HepG2 (cell line): ENCODE measurements around the gene ACTR1B. TPM values are rescaled to one million over a fixed set of nuclear protein-coding genes. Genes with fewer than 3 reads are reported as not detected.

ENCODE experiments used
- HMGXB4 ChIP-seq, 2 experiments: sonication (generic) in 1 of 2; formaldehyde crosslinking in 1 of 2; IDR thresholded peaks; 2 replicates each; pipeline versions ENCODE4 v1.4.0 to v1.6.1; 2018 to 2020; ENCODE audit warnings: missing genetic modification reagents in 2 of 2, borderline replicate concordance in 1 of 2, low read depth in 1 of 2, mild to moderate bottlenecking in 1 of 2, missing biosample characterization in 1 of 2
- HOXD1 ChIP-seq: sonication (generic); formaldehyde crosslinking; IDR thresholded peaks from 2 replicates; pipeline ENCODE4 v1.5.0; 2020; ENCODE audit warnings: missing genetic modification reagents
- IRX3 ChIP-seq: sonication (generic); formaldehyde crosslinking; IDR thresholded peaks from 2 replicates; pipeline ENCODE4 v1.8.1; 2023; ENCODE audit warnings: mild to moderate bottlenecking, low read depth, missing genetic modification reagents, borderline replicate concordance
- RARG ChIP-seq: sonication (generic); formaldehyde crosslinking; IDR thresholded peaks from 2 replicates; pipeline ENCODE4 v1.4.0; 2020; ENCODE audit warnings: low read depth, mild to moderate bottlenecking, missing genetic modification reagents
- REPIN1 ChIP-seq: sonication (generic); formaldehyde crosslinking; IDR thresholded peaks from 2 replicates; pipeline ENCODE4 v1.8.0; 2022; ENCODE audit warnings: missing genetic modification reagents, low read depth, mild to moderate bottlenecking, borderline replicate concordance
- SKI ChIP-seq: fragments of 450-650 bp; IDR thresholded peaks from one replicate; pipeline ENCODE4 v1.6.1; 2018; ENCODE audit warnings: mild to moderate bottlenecking; ENCODE audit not compliant: partially characterized antibody
- ZBTB34 ChIP-seq: sonication (generic); formaldehyde crosslinking; IDR thresholded peaks from 2 replicates; pipeline ENCODE4 v1.8.0; 2022; ENCODE audit warnings: mild to moderate bottlenecking, missing genetic modification reagents
- ZBTB49 ChIP-seq: sonication (generic); formaldehyde crosslinking; IDR thresholded peaks from 2 replicates; pipeline ENCODE4 v1.4.0; 2020; ENCODE audit warnings: missing genetic modification reagents, borderline replicate concordance
- ZFP82 ChIP-seq: sonication (generic); formaldehyde crosslinking; IDR thresholded peaks from 2 replicates; pipeline ENCODE4 v1.5.1; 2020; ENCODE audit warnings: mild to moderate bottlenecking, missing genetic modification reagents, borderline replicate concordance
- ZNF101 ChIP-seq: sonication (generic); formaldehyde crosslinking; IDR thresholded peaks from 2 replicates; pipeline ENCODE4 v1.4.0; 2020; ENCODE audit warnings: mild to moderate bottlenecking, low read depth, missing genetic modification reagents, borderline replicate concordance
- ZNF12 ChIP-seq: sonication (generic); formaldehyde crosslinking; IDR thresholded peaks from 2 replicates; pipeline ENCODE4 v1.5.0; 2020; ENCODE audit warnings: missing genetic modification reagents
- ZNF281 ChIP-seq: sonication (generic); formaldehyde crosslinking; IDR thresholded peaks from 2 replicates; pipeline ENCODE4 v1.4.0; 2020; ENCODE audit warnings: missing genetic modification reagents, borderline replicate concordance
- ZNF30 ChIP-seq: sonication (generic); formaldehyde crosslinking; IDR thresholded peaks from 2 replicates; pipeline ENCODE4 v1.5.0; 2020; ENCODE audit warnings: mild to moderate bottlenecking, missing genetic modification reagents
- ZNF567 ChIP-seq: sonication (generic); formaldehyde crosslinking; IDR thresholded peaks from 2 replicates; pipeline ENCODE4 v1.8.1; 2023; ENCODE audit warnings: mild to moderate bottlenecking, missing genetic modification reagents, borderline replicate concordance
- ZNF639 ChIP-seq: conservative IDR thresholded peaks from 2 replicates; pipeline ENCODE4 v1.6.1; 2018; ENCODE audit warnings: missing genetic modification reagents
- ZNF674 ChIP-seq: sonication (generic); formaldehyde crosslinking; IDR thresholded peaks from 2 replicates; pipeline ENCODE4 v1.5.0; 2020; ENCODE audit warnings: low read depth, mild to moderate bottlenecking, missing genetic modification reagents
- ZSCAN20 ChIP-seq: sonication (generic); formaldehyde crosslinking; IDR thresholded peaks from 2 replicates; pipeline ENCODE4 v1.4.0; 2020; ENCODE audit warnings: missing genetic modification reagents, mild to moderate bottlenecking, borderline replicate concordance
- polyA plus RNA-seq, 8 experiments: library from polyadenylated mRNA; depleted of rRNA in 3 of 8; stranded (reverse) in 7 of 8; unstranded in 1 of 8; fragments of >200 nt; fragmentation: Illumina TruSeq in 4 of 8; extraction: Trizol in 4 of 8; gene quantifications; 2 replicates each; pipeline versions ENCODE4 v1.2.1 to v1.2.3, GENCODE V29; 2011 to 2016; ENCODE audit warnings: low read depth in 4 of 8, missing spikeins in 1 of 8, mixed read lengths in 1 of 8; ENCODE audit not compliant: insufficient read depth in 1 of 8
- total RNA-seq, 5 experiments: library from RNA; depleted of rRNA; stranded (reverse); fragments of >200 nt; fragmentation: Illumina TruSeq; extraction: Trizol; gene quantifications; 2 replicates each; pipeline ENCODE4 v1.2.3, GENCODE V29; 2016; ENCODE audit warnings: low read depth in 1 of 5

ACTR1B gene
- total and polyA plus RNA-seq, 2 of the 13 experiments (the other 11 are each of a cell fraction or from before 2014, with no cell fraction given): 61.7 to 76.7 TPM

GRCh38 chr2:97645695-97646629 lies 17.9 kb downstream of the ACTR1B start, which contains the start of gene COX5B (continued):
- TF ChIP-seq ZBTB49 (CRISPR knock-in tag) (no peak), ZNF101 (CRISPR knock-in tag) (no peak), IRX3 (CRISPR knock-in tag) (no peak), ZFP82 (CRISPR knock-in tag) (peak; percentile 79; the same call in 1 of the 2 replicates), ZNF30 (CRISPR knock-in tag) (0 out of 2 replicates have a peak, but pooled peaks have one; percentile 49), ZSCAN20 (peak; percentile 90), ZNF567 (CRISPR knock-in tag) (peak; percentile 95), ZNF12 (CRISPR knock-in tag) (no peak), ZNF674 (CRISPR knock-in tag) (no peak), HOXD1 (peak; percentile 92), RARG (CRISPR knock-in tag) (no peak), HMGXB4 (CRISPR knock-in tag; IDR thresholded peaks at IDR 0.05; ENCODE audit: borderline replicate concordance in 1 of 2, low read depth in 1 of 2) (peak; percentile 87), SKI (no peak), ZBTB34 (CRISPR knock-in tag) (no peak), REPIN1 (CRISPR knock-in tag) (peak; percentile 34; the same call in 1 of the 2 replicates), ZNF281 (peak; percentile 47; the same call in 1 of the 2 replicates), ZNF639 (CRISPR knock-in tag) (peak; percentile 71)
